Activated T-cell treated with anti-CD3 and anti-CD28 coated beads, Interleukin-2, amount 50 U/mL, for 24 hours (primary cell): ENCODE measurements around the gene TRIO.

Source experiments
- DNase-seq: peaks from one replicate; pipeline ENCODE4 v3.0.0-alpha.2; 2020
- H3K27ac Mint-ChIP-seq: 2 replicates; pipeline ENCODE4 v1.8.0; 2020; ENCODE audit warnings: mild to moderate bottlenecking, mixed read lengths
- H3K27me3 Mint-ChIP-seq: 2 replicates; pipeline ENCODE4 v1.8.0; 2020; ENCODE audit warnings: mixed read lengths
- H3K36me3 Mint-ChIP-seq: 2 replicates; pipeline ENCODE4 v1.8.0; 2020; ENCODE audit warnings: low read depth, mixed read lengths
- H3K4me1 Mint-ChIP-seq: 2 replicates; pipeline ENCODE4 v1.8.0; 2020; ENCODE audit warnings: low read depth, mixed read lengths
- H3K4me3 Mint-ChIP-seq: 2 replicates; pipeline ENCODE4 v1.8.0; 2020; ENCODE audit warnings: mild to moderate bottlenecking, moderate library complexity, mixed read lengths
- H3K9me3 Mint-ChIP-seq: 2 replicates; pipeline ENCODE4 v1.8.0; 2020; ENCODE audit warnings: mixed read lengths

TRIO gene

DNA sequence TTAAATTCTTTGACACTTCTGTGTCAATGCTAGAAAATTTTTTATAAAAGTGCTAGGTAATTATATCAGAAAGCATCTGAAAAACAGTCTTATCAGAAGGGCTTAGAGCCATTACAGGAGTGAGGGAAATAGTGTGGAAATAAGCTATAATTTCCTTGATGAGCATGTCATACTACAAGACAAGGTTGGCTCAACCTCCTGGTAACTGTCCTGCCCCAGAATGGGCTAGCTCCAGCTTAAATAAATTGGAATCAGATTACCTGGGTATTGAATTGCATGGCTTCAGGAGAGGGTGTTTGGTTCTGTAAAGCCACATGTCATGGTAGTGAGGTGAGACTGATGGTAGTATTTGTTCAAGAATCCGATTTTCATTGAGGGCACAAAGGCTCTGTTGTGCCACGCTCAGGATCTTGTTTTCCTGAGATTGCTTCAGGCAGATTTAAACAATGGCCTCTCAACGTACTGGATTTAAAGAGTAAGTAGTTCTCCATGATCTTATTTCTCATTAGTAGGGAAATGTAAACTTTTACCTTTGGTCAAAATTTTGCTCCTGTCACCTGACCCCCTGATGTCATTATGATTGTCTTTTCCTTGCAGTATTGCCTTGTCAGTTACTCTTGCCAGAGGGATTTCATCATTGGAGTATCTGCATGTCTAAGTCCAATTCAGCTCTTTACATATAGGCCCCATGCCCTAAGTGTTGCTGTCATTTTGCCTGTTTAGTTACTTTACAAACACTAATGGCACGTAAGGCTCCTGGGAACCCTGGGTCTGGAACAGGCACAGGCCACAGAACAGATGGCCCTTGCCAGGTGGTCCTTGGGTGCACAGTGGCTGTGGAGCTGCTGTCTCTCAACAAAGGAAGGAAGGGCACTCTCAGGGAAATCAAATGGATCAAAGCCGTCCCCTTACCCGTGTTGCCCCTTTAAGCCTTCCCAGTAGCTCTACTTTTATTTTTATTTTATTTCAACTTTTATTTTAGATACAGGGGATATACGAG is 21.3 kb downstream of the TRIO start:
- Mint-ChIP-seq H3K4me1 (peaks cover 4% of the 10 kb centered on the region), H3K27me3 (no peaks in the 10 kb centered on the region), H3K36me3 (no peaks in the 10 kb centered on the region), H3K9me3 (peaks cover 4% of the 10 kb centered on the region), H3K27ac (no peak overlapping the region), H3K4me3 (no peak overlapping the region)
- DNase-seq, result no peak

DNA sequence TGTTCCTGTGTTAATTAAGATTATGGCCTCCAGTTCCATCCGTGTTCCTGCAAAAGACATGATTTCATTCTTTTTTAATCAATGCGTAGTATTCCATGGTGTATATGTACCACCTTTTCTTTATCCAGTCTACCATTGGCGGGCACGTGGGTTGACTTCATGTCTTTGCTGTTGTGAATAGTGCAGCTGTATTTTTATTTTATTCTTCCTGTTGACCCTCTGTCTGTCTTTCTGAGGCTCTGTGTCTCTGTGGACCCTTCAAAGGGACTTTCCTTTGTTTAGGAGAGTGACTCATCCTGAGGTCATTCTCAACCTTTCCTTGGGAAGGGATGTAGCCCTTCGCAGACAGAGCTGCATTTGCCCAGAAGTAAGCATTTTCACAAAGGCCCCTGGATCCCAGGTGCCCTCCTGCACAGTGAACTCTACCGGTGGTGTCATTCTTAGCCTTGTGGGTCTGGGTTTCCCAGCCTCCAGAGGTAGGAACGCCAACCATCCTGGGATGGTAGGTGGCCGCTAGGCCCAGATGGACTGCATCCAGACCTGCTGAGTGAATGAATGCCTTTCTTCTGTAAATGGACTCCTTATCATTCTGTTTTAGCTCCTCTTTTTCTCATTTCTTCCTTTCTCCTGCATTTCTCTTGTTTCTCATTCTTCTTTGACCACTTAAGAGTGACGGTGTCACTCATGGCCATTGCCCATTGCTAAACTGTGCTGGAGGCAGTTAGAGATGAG is 22.4 kb downstream of the TRIO start:
- Mint-ChIP-seq H3K4me1 (peaks cover 4% of the 10 kb centered on the region), H3K36me3 (no peaks in the 10 kb centered on the region), H3K27ac (no peak overlapping the region), H3K27me3 (no peaks in the 10 kb centered on the region), H3K9me3 (peaks cover 4% of the 10 kb centered on the region), H3K4me3 (no peak overlapping the region)
- DNase-seq, result no peak

DNA sequence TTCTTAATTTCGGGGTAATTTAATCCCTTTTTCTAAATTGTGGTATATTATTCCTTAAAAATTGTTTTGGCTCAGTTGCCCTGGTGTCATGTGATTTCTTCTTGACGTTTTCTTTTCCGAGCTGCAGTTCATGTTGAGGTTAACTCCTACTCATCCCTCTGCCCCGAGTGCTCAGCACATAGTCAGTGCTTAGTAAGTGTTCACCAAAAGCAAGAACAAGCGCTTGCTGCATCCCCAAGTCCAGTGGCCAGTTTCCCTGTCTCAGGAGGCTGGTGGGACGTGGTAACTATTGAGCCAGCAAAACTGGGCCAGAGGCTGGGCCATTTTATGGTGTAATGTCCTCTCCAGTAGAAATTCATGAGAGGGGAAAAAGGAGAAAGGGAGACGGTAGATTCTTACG is 23.3 kb downstream of the TRIO start:
- Mint-ChIP-seq H3K9me3 (peaks cover 4% of the 10 kb centered on the region), H3K4me1 (peaks cover 4% of the 10 kb centered on the region), H3K27ac (no peak overlapping the region), H3K4me3 (no peak overlapping the region), H3K27me3 (no peaks in the 10 kb centered on the region), H3K36me3 (no peaks in the 10 kb centered on the region)
- DNase-seq, result no peak

- no peak for DNase-seq
- peaks cover 5% of the 10 kb centered on the region for H3K27me3 Mint-ChIP-seq
- peaks cover 4% of the 10 kb centered on the region for H3K4me1 Mint-ChIP-seq
- H3K36me3 Mint-ChIP-seq, result no peaks in the 10 kb centered on the region
- H3K9me3 Mint-ChIP-seq, result peaks cover 4% of the 10 kb centered on the region
- H3K27ac Mint-ChIP-seq, result no peak overlapping the region
- no peak overlapping the region for H3K4me3 Mint-ChIP-seq
Measured at GRCh38 chr5:14167211-14167845, 24.2 kb downstream of the TRIO start.

DNA sequence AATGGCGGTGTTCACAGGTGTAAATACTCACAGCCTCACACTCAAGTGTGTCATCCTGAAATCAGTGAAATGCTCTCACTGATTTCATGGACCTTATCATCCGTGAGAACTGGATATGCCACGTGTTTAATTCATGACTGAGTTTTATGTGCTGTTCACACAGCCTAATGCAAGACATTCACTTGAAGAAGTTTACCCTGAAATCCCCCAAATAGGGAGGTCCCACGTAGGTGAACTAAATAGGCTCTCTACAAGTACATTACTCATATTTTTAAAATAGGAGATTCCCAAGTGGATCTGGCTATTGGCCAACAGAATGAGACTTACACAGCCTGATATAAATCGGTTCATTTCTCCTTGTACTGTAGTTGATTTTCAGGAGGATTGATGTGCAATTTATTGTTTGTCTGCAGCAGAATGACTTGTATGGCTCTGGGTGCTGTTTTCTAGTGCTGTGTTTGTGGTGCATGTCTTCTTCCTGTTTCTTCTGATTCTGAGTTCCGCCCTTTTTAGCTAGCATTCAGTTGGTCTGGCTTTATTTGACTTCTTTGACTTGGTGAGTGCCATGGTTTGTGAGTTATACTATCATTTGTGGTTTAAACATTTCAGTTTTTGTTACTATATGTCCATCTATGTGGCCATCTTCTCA is 25.1 kb downstream of the TRIO start:
- no peak for DNase-seq
- no peak overlapping the region for H3K27ac Mint-ChIP-seq
- H3K27me3 Mint-ChIP-seq, result peaks cover 12% of the 10 kb centered on the region
- peaks cover 4% of the 10 kb centered on the region for H3K9me3 Mint-ChIP-seq
- H3K4me3 Mint-ChIP-seq, result no peak overlapping the region
- peaks cover 4% of the 10 kb centered on the region for H3K4me1 Mint-ChIP-seq
- no peaks in the 10 kb centered on the region for H3K36me3 Mint-ChIP-seq

DNA sequence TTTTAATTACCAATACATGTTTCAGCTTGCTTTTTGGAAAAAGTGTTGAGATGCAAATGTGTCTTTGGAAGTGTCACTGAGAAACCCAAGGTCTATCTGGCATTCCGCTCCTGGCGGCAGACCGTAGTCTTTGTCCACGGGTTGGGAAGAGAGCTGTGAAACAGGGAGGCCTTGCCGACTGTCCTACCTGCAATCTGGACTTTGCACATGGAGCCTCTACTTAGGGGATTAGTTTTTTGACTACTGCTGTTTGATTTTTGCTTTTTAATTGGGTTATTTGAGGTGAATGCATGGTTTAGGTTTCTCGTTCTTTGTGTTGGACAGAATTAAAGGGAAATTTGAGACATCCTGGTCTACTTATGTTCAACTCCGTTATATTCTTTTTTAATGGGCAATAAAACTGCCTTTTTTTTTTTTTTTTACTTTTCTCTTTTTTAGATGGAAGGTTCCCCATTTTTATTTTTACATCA is 25.7 kb downstream of the TRIO start:
- peaks cover 4% of the 10 kb centered on the region for H3K4me1 Mint-ChIP-seq
- H3K27me3 Mint-ChIP-seq, result peaks cover 17% of the 10 kb centered on the region
- H3K4me3 Mint-ChIP-seq, result no peak overlapping the region
- no peak for DNase-seq
- H3K27ac Mint-ChIP-seq, result no peak overlapping the region
- H3K9me3 Mint-ChIP-seq, result peaks cover 4% of the 10 kb centered on the region
- no peaks in the 10 kb centered on the region for H3K36me3 Mint-ChIP-seq

DNA sequence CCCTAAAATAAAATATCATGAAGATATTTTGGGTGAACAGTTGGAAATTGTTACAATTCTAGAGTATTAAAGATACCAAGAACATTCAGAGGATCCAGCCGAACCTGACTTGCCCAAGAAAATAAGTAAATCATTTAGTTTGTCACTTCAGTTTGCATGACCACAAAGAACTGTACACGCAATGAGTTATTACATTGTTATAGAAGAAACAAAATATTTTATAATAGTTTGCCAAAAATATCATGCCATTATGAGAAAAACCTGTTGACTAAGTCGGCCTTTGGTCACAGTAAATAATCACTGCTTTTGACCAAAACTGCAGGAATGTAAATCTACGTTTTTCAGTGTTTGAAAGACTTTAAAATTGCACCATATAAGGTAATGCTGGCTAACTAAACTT is 27.9 kb downstream of the TRIO start:
- Mint-ChIP-seq H3K36me3 (no peaks in the 10 kb centered on the region), H3K4me3 (no peak overlapping the region), H3K27ac (no peak overlapping the region), H3K4me1 (peaks cover 4% of the 10 kb centered on the region), H3K9me3 (no peaks in the 10 kb centered on the region), H3K27me3 (peaks cover 21% of the 10 kb centered on the region)
- no peak for DNase-seq

DNA sequence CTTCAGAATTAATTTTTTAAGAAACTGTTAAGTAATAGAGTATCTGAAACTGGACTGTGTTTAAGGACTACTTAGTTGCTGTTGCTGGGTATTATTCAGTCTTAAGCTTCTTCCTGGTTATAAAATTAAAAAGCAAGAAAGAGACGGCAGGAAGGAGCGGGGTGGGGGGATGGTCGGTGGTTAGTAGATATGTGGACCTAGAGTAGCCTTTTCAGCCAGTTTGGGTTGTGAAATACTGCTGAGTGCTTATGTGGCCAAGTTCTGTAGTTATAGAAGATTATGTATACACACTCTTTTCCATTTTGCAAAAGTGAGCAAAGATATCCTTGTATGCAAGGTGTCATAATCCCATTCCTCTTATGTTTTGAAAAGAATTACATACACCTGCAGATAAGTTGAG is 28.5 kb downstream of the TRIO start:
- peaks cover 4% of the 10 kb centered on the region for H3K4me1 Mint-ChIP-seq
- H3K27me3 Mint-ChIP-seq, result peaks cover 21% of the 10 kb centered on the region
- H3K27ac Mint-ChIP-seq, result no peak overlapping the region
- H3K4me3 Mint-ChIP-seq, result no peak overlapping the region
- no peaks in the 10 kb centered on the region for H3K36me3 Mint-ChIP-seq
- no peak for DNase-seq
- H3K9me3 Mint-ChIP-seq, result no peaks in the 10 kb centered on the region

DNA sequence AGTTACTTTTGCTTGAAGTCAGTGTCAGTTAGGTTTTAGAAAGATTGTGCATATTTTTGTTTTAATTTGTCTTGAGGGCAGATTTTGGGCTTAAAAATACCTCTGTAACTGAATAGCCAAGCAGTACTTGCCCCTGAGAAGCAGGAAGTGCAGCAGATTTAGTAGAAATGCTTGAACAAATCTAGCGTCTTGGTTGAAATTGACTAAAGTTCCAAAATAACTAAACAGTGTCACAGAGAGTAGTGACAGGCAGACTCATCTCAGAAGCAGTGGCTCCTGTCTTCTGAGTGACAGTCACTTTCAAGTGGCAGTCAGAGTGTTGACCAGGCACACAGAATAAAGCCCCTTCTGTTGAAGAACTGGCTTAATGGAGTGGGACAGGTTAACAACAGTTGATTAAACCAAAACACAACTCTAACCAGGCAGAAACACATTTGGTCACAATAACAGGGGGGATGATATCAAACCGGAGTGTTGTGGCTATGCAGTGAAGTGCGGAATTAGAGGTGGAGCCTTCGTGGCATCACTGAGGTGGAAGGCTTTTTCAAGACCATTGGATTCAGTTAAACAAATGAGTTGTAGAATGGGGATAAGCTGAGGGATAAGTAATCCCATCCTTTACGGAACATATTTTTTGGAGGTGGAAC is 29.1 kb downstream of the TRIO start:
- no peak overlapping the region for H3K4me3 Mint-ChIP-seq
- peaks cover 21% of the 10 kb centered on the region for H3K27me3 Mint-ChIP-seq
- H3K4me1 Mint-ChIP-seq, result peaks cover 4% of the 10 kb centered on the region
- H3K9me3 Mint-ChIP-seq, result no peaks in the 10 kb centered on the region
- H3K36me3 Mint-ChIP-seq, result no peaks in the 10 kb centered on the region
- no peak overlapping the region for H3K27ac Mint-ChIP-seq
- DNase-seq, result no peak

DNA sequence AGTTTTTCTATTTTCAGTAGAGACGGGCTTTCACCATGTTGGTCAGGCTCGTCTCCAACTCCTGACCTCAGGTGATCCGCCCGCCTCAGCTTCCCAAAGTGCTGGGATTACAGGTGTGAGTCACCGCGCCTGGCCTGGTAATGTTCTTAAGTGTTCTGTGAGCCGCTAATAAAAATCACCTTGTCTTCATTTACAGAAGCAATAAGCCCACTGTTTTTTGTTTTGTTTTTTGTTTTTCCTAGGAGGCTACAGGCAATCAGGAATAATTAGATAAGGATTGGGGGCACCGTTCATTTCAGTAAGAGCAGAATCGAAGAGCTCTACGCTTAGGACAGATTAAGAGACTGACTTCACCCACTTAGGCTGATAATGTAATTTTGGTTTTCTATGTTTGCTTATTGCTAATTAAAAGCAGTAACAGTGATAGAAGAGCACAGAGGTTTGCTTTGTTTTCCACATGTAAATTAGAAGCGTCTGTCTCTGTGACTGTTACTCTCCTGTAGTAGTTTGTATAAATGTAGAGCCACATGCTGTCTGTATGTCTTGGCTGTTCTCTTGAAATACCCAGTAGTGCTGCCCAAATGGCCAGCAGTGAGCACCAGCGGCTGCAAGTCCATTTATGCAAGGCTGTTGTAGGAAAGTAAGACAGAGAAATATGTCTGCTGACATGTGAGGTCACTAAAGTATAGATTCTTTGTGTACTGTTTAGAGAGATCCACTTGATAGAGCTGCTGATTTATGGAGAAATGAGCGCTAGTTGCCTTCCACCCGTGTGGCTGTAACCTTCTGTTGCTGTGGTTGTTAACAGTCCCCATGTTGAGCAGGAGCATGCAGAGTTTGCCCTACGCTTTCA is 30.5 kb downstream of the TRIO start:
- peaks cover 24% of the 10 kb centered on the region for H3K27me3 Mint-ChIP-seq
- no peaks in the 10 kb centered on the region for H3K36me3 Mint-ChIP-seq
- no peak for DNase-seq
- no peaks in the 10 kb centered on the region for H3K9me3 Mint-ChIP-seq
- H3K27ac Mint-ChIP-seq, result no peak overlapping the region
- H3K4me1 Mint-ChIP-seq, result peaks cover 1% of the 10 kb centered on the region
- no peak overlapping the region for H3K4me3 Mint-ChIP-seq

DNA sequence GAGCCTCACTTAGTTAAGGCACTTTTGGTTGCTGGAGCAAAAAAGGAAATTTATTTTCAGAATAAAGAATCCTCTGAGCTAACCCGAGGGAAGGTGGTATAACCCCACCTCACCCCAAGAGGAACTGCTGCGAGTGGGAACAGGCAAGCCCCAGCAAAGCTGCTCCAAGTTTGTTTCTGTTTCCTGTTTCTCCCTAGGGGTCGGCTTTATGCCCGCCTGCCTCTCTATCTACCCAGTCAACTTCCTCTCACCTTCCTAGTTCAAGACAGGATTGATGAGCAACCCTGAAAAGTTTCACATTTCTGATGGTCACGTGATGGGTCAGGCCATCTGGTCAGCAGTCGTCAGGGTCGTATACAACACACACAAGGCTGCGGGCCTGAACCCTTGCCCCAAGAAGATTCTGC is 31.1 kb downstream of the TRIO start:
- H3K4me1 Mint-ChIP-seq, result no peaks in the 10 kb centered on the region
- H3K4me3 Mint-ChIP-seq, result no peak overlapping the region
- H3K9me3 Mint-ChIP-seq, result no peaks in the 10 kb centered on the region
- DNase-seq, result no peak
- H3K27me3 Mint-ChIP-seq, result peaks cover 25% of the 10 kb centered on the region
- no peaks in the 10 kb centered on the region for H3K36me3 Mint-ChIP-seq
- H3K27ac Mint-ChIP-seq, result no peak overlapping the region

GRCh38 chr5:14175381-14175780 is 32.2 kb downstream of the TRIO start:
- Mint-ChIP-seq H3K4me1 (no peaks in the 10 kb centered on the region), H3K9me3 (no peaks in the 10 kb centered on the region), H3K4me3 (no peak overlapping the region), H3K36me3 (no peaks in the 10 kb centered on the region), H3K27me3 (peaks cover 28% of the 10 kb centered on the region), H3K27ac (no peak overlapping the region)
- DNase-seq, result no peak

DNA sequence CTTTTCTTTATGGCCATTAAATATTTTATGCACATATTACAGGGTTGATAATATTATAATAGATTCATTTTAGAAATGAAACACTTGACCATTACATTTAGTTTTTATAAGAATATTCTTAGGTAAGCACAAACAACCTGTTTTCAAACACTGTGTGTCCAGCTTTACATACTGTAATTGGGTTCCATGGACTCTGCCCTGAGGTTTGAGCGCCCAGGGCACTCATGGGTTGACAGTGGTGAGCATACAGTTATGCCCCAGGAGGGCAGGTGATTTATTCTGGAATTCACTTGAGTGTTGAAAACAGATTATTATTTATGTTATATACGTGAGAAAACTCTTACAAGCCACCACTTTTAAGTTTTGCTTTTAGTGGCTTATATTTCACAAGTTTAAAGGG is 33.7 kb downstream of the TRIO start:
- Mint-ChIP-seq H3K27ac (no peak overlapping the region), H3K36me3 (no peaks in the 10 kb centered on the region)

More for the DNA sequence above, 33.7 kb downstream of the TRIO start:
- DNase-seq, result no peak
- Mint-ChIP-seq H3K4me3 (no peak overlapping the region), H3K27me3 (peaks cover 27% of the 10 kb centered on the region), H3K4me1 (no peaks in the 10 kb centered on the region), H3K9me3 (no peaks in the 10 kb centered on the region)
